ENCODE results near the gene OSBPL10.

DNA sequence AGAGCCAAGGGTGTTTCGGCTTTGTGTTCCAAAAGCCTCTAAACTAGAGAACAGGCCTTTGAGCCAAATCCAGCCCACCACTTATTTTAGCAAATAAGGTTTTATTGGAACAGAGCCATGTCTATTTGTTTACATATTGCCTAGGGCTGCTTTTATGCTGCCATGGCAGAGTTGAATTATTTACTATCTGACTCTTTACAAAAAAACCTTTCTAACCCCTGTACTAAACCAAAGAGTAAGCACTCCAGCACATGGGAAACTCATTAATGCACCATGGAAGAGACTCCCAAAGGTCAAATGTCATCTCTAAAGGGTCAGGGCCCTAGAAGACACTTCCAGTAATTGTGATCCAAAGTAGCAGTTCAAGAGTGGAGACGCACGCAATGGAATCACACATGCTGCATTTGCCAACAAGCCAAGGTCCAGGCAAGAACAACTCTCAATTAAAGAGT lies 22.3 kb downstream of the OSBPL10 start:
- TF ChIP-seq, protein P1, sequence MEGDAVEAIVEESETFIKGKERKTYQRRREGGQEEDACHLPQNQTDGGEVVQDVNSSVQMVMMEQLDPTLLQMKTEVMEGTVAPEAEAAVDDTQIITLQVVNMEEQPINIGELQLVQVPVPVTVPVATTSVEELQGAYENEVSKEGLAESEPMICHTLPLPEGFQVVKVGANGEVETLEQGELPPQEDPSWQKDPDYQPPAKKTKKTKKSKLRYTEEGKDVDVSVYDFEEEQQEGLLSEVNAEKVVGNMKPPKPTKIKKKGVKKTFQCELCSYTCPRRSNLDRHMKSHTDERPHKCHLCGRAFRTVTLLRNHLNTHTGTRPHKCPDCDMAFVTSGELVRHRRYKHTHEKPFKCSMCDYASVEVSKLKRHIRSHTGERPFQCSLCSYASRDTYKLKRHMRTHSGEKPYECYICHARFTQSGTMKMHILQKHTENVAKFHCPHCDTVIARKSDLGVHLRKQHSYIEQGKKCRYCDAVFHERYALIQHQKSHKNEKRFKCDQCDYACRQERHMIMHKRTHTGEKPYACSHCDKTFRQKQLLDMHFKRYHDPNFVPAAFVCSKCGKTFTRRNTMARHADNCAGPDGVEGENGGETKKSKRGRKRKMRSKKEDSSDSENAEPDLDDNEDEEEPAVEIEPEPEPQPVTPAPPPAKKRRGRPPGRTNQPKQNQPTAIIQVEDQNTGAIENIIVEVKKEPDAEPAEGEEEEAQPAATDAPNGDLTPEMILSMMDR (conservative IDR thresholded peaks at IDR 0.05 in 1 of 2, IDR thresholded peaks at IDR 0.05 in 1 of 2; ENCODE audit: extremely low read depth in 1 of 2, insufficient read depth in 1 of 2, low read depth in 1 of 2, low read length in 2 of 2) = no peak
- no peak for TF ChIP-seq EZH2 (IDR thresholded peaks at IDR 0.05; ENCODE audit: borderline replicate concordance, low read length)

Data from mammary epithelial cell (primary cell).